Mesenchymal stem cell (in vitro differentiated cells and primary cell): ENCODE measurements around the gene SLC2A9.

Experiments used
- DNase-seq: peaks from one replicate; pipeline ENCODE4 v3.0.0-alpha.2; 2013
- H2AFZ ChIP-seq: one replicate; pipeline ENCODE4 v1.6.1; 2013; ENCODE audit warnings: low read depth, mild to moderate bottlenecking, control low read depth, inconsistent platforms, low read length, moderate library complexity
- H2AK5ac ChIP-seq: 2 replicates; pipeline ENCODE4 v1.6.1; 2013; ENCODE audit warnings: low read length, moderate library complexity, mild to moderate bottlenecking, inconsistent platforms; ENCODE audit not compliant: severe bottlenecking
- H2BK120ac ChIP-seq: one replicate; pipeline ENCODE4 v1.6.1; 2013; ENCODE audit warnings: low read depth, mild to moderate bottlenecking, inconsistent platforms, low read length, moderate library complexity
- H2BK12ac ChIP-seq, 2 experiments: one replicate each; pipeline ENCODE4 v1.6.1; 2013; ENCODE audit warnings: inconsistent platforms in 2 of 2, low read length in 2 of 2, mild to moderate bottlenecking in 2 of 2, moderate library complexity in 2 of 2, control low read depth in 1 of 2
- H2BK15ac ChIP-seq: one replicate; pipeline ENCODE4 v1.6.1; 2013; ENCODE audit warnings: mild to moderate bottlenecking, low read depth, inconsistent platforms; ENCODE audit not compliant: poor library complexity, severe bottlenecking
- H2BK5ac ChIP-seq: 2 replicates; pipeline ENCODE4 v1.6.1; 2013; ENCODE audit warnings: low read depth, mild to moderate bottlenecking, low read length, control low read depth, inconsistent platforms; ENCODE audit not compliant: poor library complexity, severe bottlenecking
- H3K14ac ChIP-seq, 2 experiments: one replicate each; pipeline ENCODE4 v1.6.1; 2013; ENCODE audit warnings: inconsistent platforms in 2 of 2, low read length in 2 of 2, control low read depth in 1 of 2, mild to moderate bottlenecking in 1 of 2, moderate library complexity in 1 of 2
- H3K18ac ChIP-seq, 2 experiments: one replicate each; pipeline ENCODE4 v1.6.1; 2013; ENCODE audit warnings: inconsistent platforms in 2 of 2, low read length in 2 of 2, control low read depth in 1 of 2, low read depth in 1 of 2, mild to moderate bottlenecking in 1 of 2
- H3K23ac ChIP-seq, 2 experiments: one replicate each; pipeline ENCODE4 v1.6.1; 2013; ENCODE audit warnings: inconsistent platforms in 2 of 2, low read length in 2 of 2, mild to moderate bottlenecking in 2 of 2, moderate library complexity in 2 of 2, control low read depth in 1 of 2
- H3K27ac ChIP-seq: 2 replicates; pipeline ENCODE4 v1.5.1; 2013; ENCODE audit warnings: mild to moderate bottlenecking, moderate library complexity, low read length, control low read depth, inconsistent platforms; ENCODE audit not compliant: poor library complexity, severe bottlenecking
- H3K27me3 ChIP-seq, 2 experiments: 2 replicates each; pipeline versions ENCODE4 v1.6.1 to v1.7.0; 2013; ENCODE audit warnings: low read length in 2 of 2, mild to moderate bottlenecking in 2 of 2, moderate library complexity in 2 of 2, control low read depth in 1 of 2, inconsistent platforms in 1 of 2; ENCODE audit not compliant: control insufficient read depth in 1 of 2, insufficient read depth in 1 of 2
- H3K36me3 ChIP-seq, 2 experiments: 2 replicates each; pipeline versions ENCODE4 v1.6.1 to v1.7.0; 2013; ENCODE audit warnings: low read length in 2 of 2, control low read depth in 1 of 2, inconsistent platforms in 1 of 2, low read depth in 1 of 2, mild to moderate bottlenecking in 1 of 2; ENCODE audit not compliant: insufficient read depth in 2 of 2, control insufficient read depth in 1 of 2
- H3K4ac ChIP-seq, 2 experiments: one replicate each; pipeline ENCODE4 v1.6.1; 2013; ENCODE audit warnings: inconsistent platforms in 2 of 2, low read length in 2 of 2, mild to moderate bottlenecking in 2 of 2, moderate library complexity in 2 of 2, control low read depth in 1 of 2, low read depth in 1 of 2
- H3K4me1 ChIP-seq: 2 replicates; pipeline ENCODE4 v1.6.1; 2013; ENCODE audit warnings: low read depth, low read length, control low read depth; ENCODE audit not compliant: control insufficient read depth, insufficient read depth
- H3K4me2 ChIP-seq: 2 replicates; pipeline ENCODE4 v1.6.1; 2013; ENCODE audit warnings: low read length, mild to moderate bottlenecking, inconsistent platforms; ENCODE audit not compliant: poor library complexity, severe bottlenecking
- H3K4me3 ChIP-seq, 2 experiments: 2 replicates each; pipeline versions ENCODE4 v1.5.1 to v1.7.0; 2013; ENCODE audit warnings: low read length in 2 of 2, mild to moderate bottlenecking in 2 of 2, control low read depth in 1 of 2, low read depth in 1 of 2; ENCODE audit not compliant: insufficient read depth in 1 of 2
- H3K79me1 ChIP-seq: replicated peaks from 2 replicates; pipeline ENCODE4 v1.6.1; 2013; ENCODE audit warnings: mild to moderate bottlenecking, control low read depth, low read length, inconsistent platforms; ENCODE audit not compliant: poor library complexity, severe bottlenecking
- H3K9ac ChIP-seq: 2 replicates; pipeline ENCODE4 v1.7.0; 2013; ENCODE audit warnings: mild to moderate bottlenecking, low read length, moderate library complexity
- H3K9me3 ChIP-seq: 2 replicates; pipeline ENCODE4 v1.7.0; 2013; ENCODE audit warnings: mild to moderate bottlenecking, low read length; ENCODE audit not compliant: control insufficient read depth
- H4K8ac ChIP-seq: one replicate; pipeline ENCODE4 v1.6.1; 2013; ENCODE audit warnings: inconsistent platforms, mild to moderate bottlenecking, low read length, moderate library complexity
- H4K91ac ChIP-seq: one replicate; pipeline ENCODE4 v1.6.1; 2013; ENCODE audit warnings: mild to moderate bottlenecking, low read length, inconsistent platforms
- WGBS: methylation state at CpG from one replicate; pipeline ENCODE4 v1.1.7; 2013; ENCODE audit warnings: mixed read lengths; 5-methylcytosine and 5-hydroxymethylcytosine counted together

Gene SLC2A9

GRCh38 chr4:10026485-10026884 lies 5.2 kb upstream of the SLC2A9 start:
- H3K9me3 ChIP-seq = no peaks in the 10 kb centered on the region
- H3K9ac ChIP-seq = no peak overlapping the region
- no peak overlapping the region for H2BK120ac ChIP-seq
- no peak overlapping the region for H4K91ac ChIP-seq
- H3K4ac ChIP-seq = no peak overlapping the region
- no peaks in the 10 kb centered on the region for H3K79me1 ChIP-seq
- no peak overlapping the region for H4K8ac ChIP-seq
- no peak overlapping the region for H2BK5ac ChIP-seq
- no peak overlapping the region for H2AFZ ChIP-seq
- H3K27ac ChIP-seq = no peak overlapping the region
- H3K4me3 ChIP-seq = no peak overlapping the region
- H2BK12ac ChIP-seq = no peak overlapping the region
- H3K36me3 ChIP-seq = no peaks in the 10 kb centered on the region
- H3K23ac ChIP-seq = no peak overlapping the region
- H3K27me3 ChIP-seq = peaks cover 14% of the 10 kb centered on the region in 2 experiments
- no peak overlapping the region for H3K4me2 ChIP-seq
- peaks cover 5% of the 10 kb centered on the region for H3K4me1 ChIP-seq
- no peak for DNase-seq
- no peak overlapping the region for H2AK5ac ChIP-seq
- no peak overlapping the region for H2BK15ac ChIP-seq
- H3K14ac ChIP-seq = no peak overlapping the region
- no peak overlapping the region for H3K18ac ChIP-seq
- WGBS = 69% methylated on average over 9 of the region's 9 CpGs

GRCh38 chr4:10025230-10025806 lies 4.0 kb upstream of the SLC2A9 start:
- Histone ChIP-seq H3K9ac (no peak overlapping the region), H2AK5ac (no peak overlapping the region), H3K36me3 (no peaks in the 10 kb centered on the region), H3K14ac (no peak overlapping the region), H2BK12ac (no peak overlapping the region), H4K91ac (no peak overlapping the region), H3K23ac (no peak overlapping the region), H2BK5ac (no peak overlapping the region), H4K8ac (no peak overlapping the region), H2AFZ (no peak overlapping the region), H3K4me3 (no peak overlapping the region), H3K27me3 (peaks cover 14% of the 10 kb centered on the region in 2 experiments), H2BK120ac (no peak overlapping the region), H2BK15ac (no peak overlapping the region), H3K27ac (no peak overlapping the region), H3K4ac (no peak overlapping the region), H3K18ac (no peak overlapping the region), H3K4me1 (peaks cover 9% of the 10 kb centered on the region), H3K4me2 (no peak overlapping the region), H3K9me3 (no peaks in the 10 kb centered on the region), H3K79me1 (no peaks in the 10 kb centered on the region)
- no peak for DNase-seq
- WGBS = 70% methylated on average over 2 of the region's 3 CpGs

DNA sequence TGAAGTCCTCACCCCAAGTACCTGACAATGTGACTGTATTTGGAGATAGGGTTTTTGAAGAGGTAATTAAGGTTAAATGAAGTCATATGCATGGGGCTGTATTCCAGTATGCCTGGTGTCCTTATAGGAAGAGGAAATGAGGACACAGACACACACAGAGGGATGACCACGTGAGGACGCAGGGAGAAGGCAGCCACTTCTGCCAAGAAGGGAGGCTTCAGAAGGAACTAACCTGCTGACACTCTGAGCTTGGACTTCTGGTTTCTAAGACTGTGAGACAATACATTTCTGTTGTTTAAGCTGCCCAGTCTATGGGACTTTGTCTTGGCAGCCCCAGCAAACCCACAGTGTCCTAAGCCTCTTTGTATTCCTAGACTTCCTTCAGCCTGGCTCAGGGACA lies 3.0 kb upstream of the SLC2A9 start:
- Histone ChIP-seq H2AK5ac (peak overlapping the region; percentile 39), H3K4me3 (no peak overlapping the region), H2AFZ (no peak overlapping the region), H3K79me1 (no peaks in the 10 kb centered on the region), H3K27ac (no peak overlapping the region), H3K23ac (no peak overlapping the region), H3K4ac (no peak overlapping the region), H3K9me3 (no peaks in the 10 kb centered on the region), H3K9ac (no peak overlapping the region), H4K91ac (no peak overlapping the region), H3K18ac (no peak overlapping the region), H3K14ac (no peak overlapping the region), H3K27me3 (peaks cover 14% of the 10 kb centered on the region in 2 experiments), H2BK5ac (no peak overlapping the region), H2BK12ac (no peak overlapping the region), H4K8ac (no peak overlapping the region), H3K36me3 (no peaks in the 10 kb centered on the region), H3K4me2 (no peak overlapping the region), H2BK120ac (no peak overlapping the region), H3K4me1 (peaks cover 12% of the 10 kb centered on the region), H2BK15ac (no peak overlapping the region)
- WGBS = 96% methylated on average over 2 of the region's 2 CpGs
- no peak for DNase-seq

DNA sequence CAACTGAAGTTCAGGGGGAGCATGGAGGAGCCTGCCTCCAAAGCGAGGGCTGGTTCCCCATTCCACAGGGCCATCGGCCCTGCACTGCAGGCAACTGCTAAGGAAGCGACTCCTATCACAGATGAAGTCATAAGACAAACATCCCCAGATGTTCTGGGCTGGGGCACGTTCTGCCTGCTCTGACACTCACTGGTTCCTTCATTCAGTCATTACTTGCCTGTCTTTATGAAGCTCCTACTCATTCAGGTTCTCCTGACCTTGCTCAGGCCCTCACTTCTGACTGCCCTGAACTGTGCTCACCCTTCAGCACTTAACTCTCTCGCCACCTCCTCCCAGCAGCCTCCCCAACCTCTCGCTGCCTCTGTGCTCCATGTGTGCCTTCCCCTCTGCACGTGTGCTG lies 2.5 kb upstream of the SLC2A9 start:
- DNase-seq = no peak
- 62% methylated on average over 7 of the region's 7 CpGs for WGBS
- peak overlapping the region in 1 of 2 experiments; percentile 23 for H3K14ac ChIP-seq
- no peak overlapping the region for H4K8ac ChIP-seq
- H3K4me2 ChIP-seq = no peak overlapping the region
- peaks cover 17% of the 10 kb centered on the region for H3K4me1 ChIP-seq
- peaks cover 14% of the 10 kb centered on the region in 2 experiments for H3K27me3 ChIP-seq
- H3K4ac ChIP-seq = no peak overlapping the region
- no peak overlapping the region for H3K23ac ChIP-seq
- no peaks in the 10 kb centered on the region for H3K36me3 ChIP-seq
- H3K18ac ChIP-seq = no peak overlapping the region
- H2BK5ac ChIP-seq = no peak overlapping the region
- H3K9me3 ChIP-seq = no peaks in the 10 kb centered on the region
- H2BK120ac ChIP-seq = no peak overlapping the region
- H3K4me3 ChIP-seq = no peak overlapping the region
- no peak overlapping the region for H2AFZ ChIP-seq
- no peak overlapping the region for H4K91ac ChIP-seq
- H2BK15ac ChIP-seq = no peak overlapping the region
- no peak overlapping the region for H2BK12ac ChIP-seq
- no peaks in the 10 kb centered on the region for H3K79me1 ChIP-seq
- no peak overlapping the region for H3K9ac ChIP-seq
- peak overlapping the region; percentile 30 for H2AK5ac ChIP-seq
- no peak overlapping the region for H3K27ac ChIP-seq
